Peyer's patch (tissue), 4 donors: Measurements from ENCODE around the gene GIGYF1. TPM values are rescaled to one million over a fixed set of nuclear protein-coding genes. Genes with fewer than 3 reads are reported as not detected.

Experiments
- DNase-seq, 3 donors: peaks; one replicate each; pipeline ENCODE4 v3.0.0-alpha.2; 2017 to 2019
- H3K27ac ChIP-seq, 4 donors: fragments of 200-600 bp; sonication (generic); one replicate each; pipeline ENCODE4 v1.5.1; 2016 to 2019
- H3K27me3 ChIP-seq, 2 donors: fragments of 200-600 bp; sonication (generic); one replicate each; pipeline ENCODE4 v1.5.1; 2019
- H3K36me3 ChIP-seq, 3 donors: fragments of 200-600 bp; sonication (generic); one replicate each; pipeline ENCODE4 v1.5.1; 2016 to 2019
- H3K4me1 ChIP-seq, 4 donors: fragments of 200-600 bp; sonication (generic); one replicate each; pipeline ENCODE4 v1.5.1; 2016 to 2019
- H3K4me3 ChIP-seq, 4 donors: fragments of 200-600 bp; sonication (generic); 1 replicate in 3 of 4; 2 replicates in 1 of 4; pipeline ENCODE4 v1.5.1; 2016 to 2019; ENCODE audit warnings: mild to moderate bottlenecking in 1 of 4
- H3K9me3 ChIP-seq, 4 donors: fragments of 200-600 bp; sonication (generic); one replicate each; pipeline ENCODE4 v1.5.1; 2016 to 2019; ENCODE audit warnings: mild to moderate bottlenecking in 1 of 4
- POLR2A ChIP-seq, 2 donors: fragments of 450-650 bp; IDR thresholded peaks; one replicate each; pipeline ENCODE4 v1.5.1; 2017; ENCODE audit warnings: antibody characterized with exemption in 2 of 2, mild to moderate bottlenecking in 2 of 2, moderate library complexity in 2 of 2
- total RNA-seq, 4 donors: library from RNA; depleted of rRNA; stranded (reverse); fragments of >200 nt; gene quantifications; one replicate each; pipeline ENCODE4 v1.1.0, GENCODE V29; 2016
- TF ChIP-seq, protein P1 (sequence below), 6 experiments: fragments of 450-650 bp in 4 of 6; fragments of 200-600 bp in 2 of 6; sonication (generic) in 1 of 6; IDR thresholded peaks; one replicate each; pipeline ENCODE4 v1.5.1; 2017 to 2019; ENCODE audit warnings: antibody characterized with exemption in 6 of 6, mild to moderate bottlenecking in 3 of 6, moderate library complexity in 1 of 6

GIGYF1 gene
- total RNA-seq, 4 donors from 2014 or later: 41.3 to 126 (median 72.9) TPM

DNA sequence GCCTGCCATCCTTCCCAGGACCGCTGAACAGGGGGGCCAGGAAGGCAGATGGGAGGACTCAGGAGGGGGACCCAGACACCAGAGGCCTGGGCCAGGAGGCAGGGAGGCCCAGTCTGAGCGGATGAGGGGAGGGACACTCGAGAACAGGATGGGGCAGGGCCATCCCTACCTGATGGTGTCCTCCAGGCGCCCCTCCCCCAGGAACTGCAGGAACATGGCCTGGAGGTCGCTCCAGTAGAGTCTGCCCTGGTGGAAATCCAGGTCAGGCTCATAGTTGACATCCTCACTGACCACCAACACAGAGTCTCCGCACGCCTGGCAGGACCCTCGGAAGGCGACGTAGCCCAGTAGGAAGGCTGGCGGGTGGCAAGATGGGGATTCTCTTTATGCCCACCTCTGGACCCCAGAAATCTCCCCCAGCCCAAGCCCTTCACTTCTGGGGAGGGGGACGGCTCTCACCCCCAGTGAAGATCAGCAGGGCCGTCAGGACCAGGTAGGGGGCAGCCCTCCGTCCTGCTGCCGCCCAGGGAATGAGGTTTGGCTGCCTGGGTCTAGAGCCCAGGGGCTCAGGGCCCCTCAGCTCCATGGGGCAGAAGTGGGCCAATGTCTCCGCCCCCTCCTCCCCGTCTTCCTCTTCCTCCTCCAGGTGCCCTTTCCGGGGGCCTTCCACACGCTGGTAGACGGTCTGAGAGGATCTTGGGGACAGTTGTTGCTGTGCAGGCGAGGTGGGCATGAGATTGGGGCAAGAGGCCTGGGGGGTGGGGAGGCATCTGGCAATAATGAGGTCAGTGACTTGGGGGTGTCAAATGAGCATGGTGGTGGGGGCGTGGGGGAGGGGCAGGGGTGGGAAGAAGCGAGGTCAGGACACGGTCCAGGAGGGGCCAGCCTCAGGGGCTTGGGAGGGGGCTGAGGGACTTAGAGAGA lies 53.3 kb downstream of the GIGYF1 start:
- DNase-seq: no peak
- H3K9me3 ChIP-seq: no peaks in the 10 kb centered on the region
- TF ChIP-seq POLR2A (IDR thresholded peaks at IDR 0.05): no peak
- TF ChIP-seq, protein P1, sequence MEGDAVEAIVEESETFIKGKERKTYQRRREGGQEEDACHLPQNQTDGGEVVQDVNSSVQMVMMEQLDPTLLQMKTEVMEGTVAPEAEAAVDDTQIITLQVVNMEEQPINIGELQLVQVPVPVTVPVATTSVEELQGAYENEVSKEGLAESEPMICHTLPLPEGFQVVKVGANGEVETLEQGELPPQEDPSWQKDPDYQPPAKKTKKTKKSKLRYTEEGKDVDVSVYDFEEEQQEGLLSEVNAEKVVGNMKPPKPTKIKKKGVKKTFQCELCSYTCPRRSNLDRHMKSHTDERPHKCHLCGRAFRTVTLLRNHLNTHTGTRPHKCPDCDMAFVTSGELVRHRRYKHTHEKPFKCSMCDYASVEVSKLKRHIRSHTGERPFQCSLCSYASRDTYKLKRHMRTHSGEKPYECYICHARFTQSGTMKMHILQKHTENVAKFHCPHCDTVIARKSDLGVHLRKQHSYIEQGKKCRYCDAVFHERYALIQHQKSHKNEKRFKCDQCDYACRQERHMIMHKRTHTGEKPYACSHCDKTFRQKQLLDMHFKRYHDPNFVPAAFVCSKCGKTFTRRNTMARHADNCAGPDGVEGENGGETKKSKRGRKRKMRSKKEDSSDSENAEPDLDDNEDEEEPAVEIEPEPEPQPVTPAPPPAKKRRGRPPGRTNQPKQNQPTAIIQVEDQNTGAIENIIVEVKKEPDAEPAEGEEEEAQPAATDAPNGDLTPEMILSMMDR (IDR thresholded peaks at IDR 0.05): no peak
- H3K27me3 ChIP-seq: no peaks in the 10 kb centered on the region
- no peak overlapping the region for H3K27ac ChIP-seq
- no peaks in the 10 kb centered on the region for H3K36me3 ChIP-seq
- H3K4me1 ChIP-seq: no peaks in the 10 kb centered on the region
- peak overlapping the region in 1 of 4 donors; percentile 13 for H3K4me3 ChIP-seq

DNA sequence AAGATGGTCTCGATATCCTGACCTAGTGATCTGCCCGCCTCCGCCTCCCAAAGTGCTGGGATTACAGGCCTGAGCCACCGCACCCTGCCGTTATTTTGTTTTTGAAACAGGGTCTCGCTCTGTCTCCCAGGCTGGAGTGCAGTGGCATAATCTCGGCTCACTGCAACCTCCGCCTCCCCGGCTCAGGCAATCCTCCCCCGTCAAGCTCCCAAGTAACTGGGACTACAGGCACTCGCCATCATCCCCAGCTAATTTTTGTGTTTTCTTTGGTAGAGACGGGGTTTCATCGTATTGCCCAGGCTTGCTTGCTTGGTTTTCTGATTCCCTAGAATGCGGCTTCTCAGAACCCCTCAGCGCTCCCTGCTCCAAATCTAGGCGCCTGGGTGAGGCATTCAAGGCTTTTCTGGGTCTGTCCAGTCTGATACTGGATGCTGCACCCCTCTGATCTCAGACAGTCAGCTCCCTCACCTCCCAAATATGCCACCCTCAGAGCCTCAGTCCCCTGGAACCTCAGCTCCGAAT lies 54.0 kb downstream of the GIGYF1 start:
- no peak for TF ChIP-seq POLR2A (IDR thresholded peaks at IDR 0.05)
- TF ChIP-seq, protein P1 (IDR thresholded peaks at IDR 0.05): no peak

DNA sequence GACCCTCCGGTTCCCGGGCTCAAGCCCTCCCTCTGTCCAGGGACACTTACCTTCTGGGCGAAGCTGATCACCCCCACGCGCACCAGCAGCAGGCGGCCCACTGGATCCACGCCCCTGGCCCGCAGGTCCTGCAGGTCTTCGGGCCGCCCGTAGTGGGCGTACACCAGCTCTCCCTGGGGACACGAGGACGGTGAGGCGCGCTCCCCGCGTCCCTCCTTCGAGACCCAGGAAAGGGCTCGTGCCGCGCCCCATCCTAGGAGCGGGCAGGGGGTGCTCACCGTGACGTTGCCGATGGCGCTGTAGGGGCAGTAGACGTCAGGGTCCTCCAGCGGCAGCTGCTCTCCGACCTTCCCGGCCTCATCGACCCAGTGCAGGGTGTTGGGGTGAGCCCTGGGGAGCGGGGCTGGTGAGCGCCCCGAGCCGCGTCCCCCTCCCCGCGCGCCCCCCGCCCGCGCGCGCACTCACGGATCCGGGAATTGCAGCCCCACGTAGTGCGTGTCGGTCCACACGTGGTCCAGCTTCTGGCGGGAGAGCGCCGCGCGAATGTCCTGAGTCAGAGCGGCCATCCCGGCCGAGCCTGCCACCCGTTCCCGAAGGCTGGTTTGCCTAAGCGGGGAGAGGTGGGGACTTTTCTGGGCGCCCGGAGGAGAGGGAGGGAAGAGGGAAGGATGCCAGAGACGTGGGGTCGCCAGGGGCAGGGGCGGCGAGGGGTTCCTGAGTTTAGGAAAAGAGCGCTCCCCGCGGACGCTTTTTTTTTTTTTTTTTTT lies 60.9 kb downstream of the GIGYF1 start:
- Histone ChIP-seq H3K4me3 (peak overlapping the region; percentile 49 to 75 (median 68)), H3K27ac (peak overlapping the region in 3 of 4 donors; percentile 13 to 72 (median 55)), H3K36me3 (no peaks in the 10 kb centered on the region), H3K9me3 (no peaks in the 10 kb centered on the region), H3K4me1 (peaks cover 0 to 9% (median 3%) of the 10 kb centered on the region in 4 donors), H3K27me3 (no peaks in the 10 kb centered on the region)
- TF ChIP-seq POLR2A (IDR thresholded peaks at IDR 0.05): no peak
- TF ChIP-seq, protein P1 (IDR thresholded peaks at IDR 0.05): peak in 5 of 6 experiments; percentile 9 to 58 (median 38)
- peak; percentile 73 to 83 (median 75) for DNase-seq

More for the DNA sequence above, 54.0 kb downstream of the GIGYF1 start:
- no peak overlapping the region for H3K27ac ChIP-seq
- no peaks in the 10 kb centered on the region for H3K4me1 ChIP-seq
- H3K27me3 ChIP-seq: no peaks in the 10 kb centered on the region
- no peaks in the 10 kb centered on the region for H3K36me3 ChIP-seq
- H3K9me3 ChIP-seq: no peaks in the 10 kb centered on the region
- DNase-seq: no peak
- no peak overlapping the region for H3K4me3 ChIP-seq

DNA sequence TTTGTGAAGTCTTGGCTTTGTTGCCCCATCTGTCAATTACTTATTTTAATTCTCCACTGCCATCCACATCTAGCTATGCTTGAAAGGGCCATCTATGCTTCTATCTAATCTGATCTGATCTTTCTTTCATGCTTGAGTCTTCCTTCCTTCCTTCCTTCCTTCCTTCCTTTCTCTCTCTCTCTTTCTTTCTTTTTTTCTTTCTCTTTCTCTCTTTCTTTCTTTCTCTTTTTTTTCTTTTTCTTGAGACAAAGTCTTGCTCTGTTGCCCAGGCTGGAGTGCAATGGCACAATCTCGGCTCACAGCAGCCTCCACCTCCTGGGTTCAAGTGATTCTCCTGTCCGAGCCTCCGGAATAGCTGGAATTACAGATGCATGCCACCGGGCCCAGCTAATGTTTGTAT lies 64.0 kb downstream of the GIGYF1 start:
- Histone ChIP-seq H3K27me3 (no peaks in the 10 kb centered on the region), H3K4me3 (no peak overlapping the region), H3K4me1 (peaks cover 0 to 21% (median 9%) of the 10 kb centered on the region in 4 donors), H3K36me3 (no peaks in the 10 kb centered on the region), H3K9me3 (no peaks in the 10 kb centered on the region), H3K27ac (no peak overlapping the region)
- DNase-seq: no peak
- TF ChIP-seq, protein P1 (IDR thresholded peaks at IDR 0.05): no peak
- TF ChIP-seq POLR2A (IDR thresholded peaks at IDR 0.05): no peak

Other genes with a start within 250 kb of the GIGYF1 start
- not detected for gene SPACDR, start 230.0 kb downstream of the GIGYF1 start, total RNA-seq
- gene TSC22D4, start 215.0 kb downstream of the GIGYF1 start, total RNA-seq: 10 to 100 TPM; 28.9 to 51.2 (median 40.6) TPM
- 1 to 10 TPM in 1 of 4 donors, under 1 TPM in 2, not detected in 1; 0.38 to 2.5 (median 0.40) TPM for gene NYAP1, start 210.3 kb downstream of the GIGYF1 start, total RNA-seq
- gene AGFG2, start 155.0 kb downstream of the GIGYF1 start, total RNA-seq: 10 to 100 TPM; 38.4 to 63.6 (median 49.9) TPM
- gene SAP25, start 120.3 kb downstream of the GIGYF1 start, total RNA-seq: 10 to 100 TPM in 3 of 4 donors, 1 to 10 TPM in 1; 2.5 to 18.2 (median 13.4) TPM
- gene LRCH4, start 108.1 kb downstream of the GIGYF1 start, total RNA-seq: 100 to 1,000 TPM in 3 of 4 donors, 10 to 100 TPM in 1; 76.7 to 232 (median 156) TPM
- 1 to 10 TPM in 2 of 4 donors, not detected in 2; 1.1 to 2.8 TPM for gene FBXO24, start 107.9 kb downstream of the GIGYF1 start, total RNA-seq
- gene PCOLCE, start 91.9 kb downstream of the GIGYF1 start, total RNA-seq: 10 to 100 TPM in 2 of 4 donors, 1 to 10 TPM in 2; 1.8 to 53.6 (median 9.8) TPM
- gene MOSPD3, start 81.7 kb downstream of the GIGYF1 start, total RNA-seq: 10 to 100 TPM in 1 of 4 donors, 1 to 10 TPM in 3; 5.0 to 14.2 (median 7.3) TPM
- gene TFR2, start 52.7 kb downstream of the GIGYF1 start, total RNA-seq: 1 to 10 TPM in 2 of 4 donors, not detected in 2; 1.6 to 2.5 TPM
- not detected for gene ACTL6B, start 37.8 kb downstream of the GIGYF1 start, total RNA-seq
- gene GNB2, start 20.5 kb downstream of the GIGYF1 start, total RNA-seq: 100 to 1,000 TPM; 123 to 236 (median 172) TPM
- gene POP7, start 11.9 kb upstream of the GIGYF1 start, total RNA-seq: 10 to 100 TPM; 23.9 to 38.1 (median 29.7) TPM
- not detected for gene EPO, start 26.2 kb upstream of the GIGYF1 start, total RNA-seq
- not detected for gene ZAN, start 39.3 kb upstream of the GIGYF1 start, total RNA-seq
- gene EPHB4, start 133.3 kb upstream of the GIGYF1 start, total RNA-seq: 10 to 100 TPM; 10.3 to 48.7 (median 31.7) TPM
- 10 to 100 TPM; 24.8 to 51.1 (median 28.2) TPM for gene SLC12A9, start 158.5 kb upstream of the GIGYF1 start, total RNA-seq
- 10 to 100 TPM in 3 of 4 donors, 1 to 10 TPM in 1; 8.8 to 22.3 (median 15.4) TPM for gene TRIP6, start 173.1 kb upstream of the GIGYF1 start, total RNA-seq
- gene SRRT, start 180.9 kb upstream of the GIGYF1 start, total RNA-seq: 100 to 1,000 TPM in 2 of 4 donors, 10 to 100 TPM in 2; 60.9 to 272 (median 113) TPM
- gene UFSP1, start 195.5 kb upstream of the GIGYF1 start, total RNA-seq: 1 to 10 TPM; 4.1 to 7.0 (median 5.2) TPM
- 10 to 100 TPM in 3 of 4 donors, 1 to 10 TPM in 1; 3.3 to 35.4 (median 25.3) TPM for gene ACHE, start 201.6 kb upstream of the GIGYF1 start, total RNA-seq